HCT116 (cell line): Measurements from ENCODE around the gene CLEC16A. TPM values are rescaled to one million over a fixed set of nuclear protein-coding genes. Genes with fewer than 3 reads are reported as not detected.

Source experiments
- ATAC-seq: fragments of 200-7000 bp; cut with Tn5 transposase; 2 replicates; pipeline ENCODE4 v1.9.1; 2020; ENCODE audit warnings: mild to moderate bottlenecking, moderate library complexity
- BruUV-seq: library from RNA; stranded (reverse); fragments of 400-500 nt; replicated peaks from 2 replicates; lab custom pipeline; 2021; lab: Mats Ljungman, UMichigan
- CTCF ChIA-PET: fragments of 300-600 bp; sonication (Branson Sonifier 250); formaldehyde crosslinking; loops from one replicate; lab custom pipeline; 2021; ENCODE audit warnings: antibody characterized with exemption; lab: Charles Lee
- POLR2A ChIA-PET: fragments of 300-600, 350-600 bp; sonication (Branson Sonifier 250); formaldehyde crosslinking; loops from one replicate; lab custom pipeline; 2021; ENCODE audit warnings: antibody characterized with exemption; lab: Charles Lee
- RAD21 ChIA-PET, 2 experiments: fragments of 300-600 bp; sonication (Branson Sonifier 250); formaldehyde crosslinking; loops; one replicate each; lab custom pipeline; 2023; ENCODE audit warnings: low total read pairs in 2 of 2; ENCODE audit not compliant: uncharacterized antibody in 2 of 2, unreplicated experiment in 2 of 2, low non-redundant PET in 1 of 2; lab: Charles Lee
- DNase-seq: peaks from one replicate; pipeline ENCODE4 v3.0.0-alpha.2; 2010; ENCODE audit warnings: low read depth, low spot score
- H2AFZ ChIP-seq: fragments of 200-600 bp; shearing (Covaris generic), sonication (generic); 2 replicates; pipeline ENCODE4 v1.6.1; 2017; ENCODE audit warnings: low read depth, mixed run types, mixed read lengths, antibody characterized with exemption, low read length; ENCODE audit not compliant: poor library complexity, severe bottlenecking
- H3K27ac ChIP-seq: 2 replicates; pipeline ENCODE4 v1.5.1; 2012; ENCODE audit warnings: low read depth, low read length
- H3K27me3 ChIP-seq: fragments of 200-600 bp; sonication (generic); 2 replicates; pipeline ENCODE4 v1.6.1; 2016; ENCODE audit warnings: mixed run types, low read length, mixed read lengths; ENCODE audit not compliant: insufficient read depth
- H3K36me3 ChIP-seq, 2 experiments: fragments of 200-500 bp in 1 of 2; fragments of 200-600 bp in 1 of 2; sonication (Bioruptor generic) in 1 of 2; sonication (generic) in 1 of 2; 2 replicates each; pipeline versions ENCODE4 v1.5.1 to v1.6.1; 2014 to 2016; ENCODE audit warnings: low read length in 2 of 2, inconsistent platforms in 1 of 2, mixed read lengths in 1 of 2, mixed run types in 1 of 2; ENCODE audit not compliant: insufficient read depth in 2 of 2, control insufficient read depth in 1 of 2
- H3K4me1 ChIP-seq, 2 experiments: fragments of 200-600 bp in 1 of 2; sonication (generic) in 1 of 2; 2 replicates each; pipeline versions ENCODE4 v1.5.1 to v1.6.1; 2012 to 2017; ENCODE audit warnings: low read length in 2 of 2, inconsistent platforms in 1 of 2, mild to moderate bottlenecking in 1 of 2, mixed read lengths in 1 of 2, mixed run types in 1 of 2, moderate library complexity in 1 of 2; ENCODE audit not compliant: insufficient read depth in 2 of 2, control insufficient read depth in 1 of 2
- H3K4me2 ChIP-seq: fragments of 200-600 bp; sonication (generic); 2 replicates; pipeline ENCODE4 v1.6.1; 2017; ENCODE audit warnings: mixed run types, low read length, mixed read lengths
- H3K4me3 ChIP-seq, 2 experiments: fragments of 200-600 bp in 1 of 2; sonication (generic) in 1 of 2; replicated peaks in 1 of 2; 2 replicates each; pipeline ENCODE4 v1.5.1; 2011 to 2016; ENCODE audit warnings: low read length in 2 of 2, control low read depth in 1 of 2, low read depth in 1 of 2, mild to moderate bottlenecking in 1 of 2, mixed read lengths in 1 of 2, mixed run types in 1 of 2
- H3K79me2 ChIP-seq: fragments of 200-600 bp; sonication (generic); 2 replicates; pipeline ENCODE4 v1.6.1; 2017; ENCODE audit warnings: mild to moderate bottlenecking, mixed run types, low read length, moderate library complexity, mixed read lengths; ENCODE audit not compliant: insufficient read depth
- H3K9ac ChIP-seq: fragments of 200-600 bp; sonication (generic); 2 replicates; pipeline ENCODE4 v1.6.1; 2016; ENCODE audit warnings: low read length, mixed read lengths
- H3K9me2 ChIP-seq: fragments of 200-600 bp; sonication (generic), shearing (Covaris generic); 2 replicates; pipeline ENCODE4 v1.6.1; 2017; ENCODE audit warnings: mixed run types, mild to moderate bottlenecking, moderate library complexity; ENCODE audit not compliant: insufficient read depth
- H3K9me3 ChIP-seq, 2 experiments: fragments of 200-500 bp in 1 of 2; fragments of 200-600 bp in 1 of 2; sonication (Bioruptor generic) in 1 of 2; sonication (generic) in 1 of 2; 2 replicates each; pipeline ENCODE4 v1.6.1; 2014 to 2017; ENCODE audit warnings: low read length in 2 of 2, mixed read lengths in 2 of 2, inconsistent platforms in 1 of 2, low read depth in 1 of 2, mild to moderate bottlenecking in 1 of 2, mixed run types in 1 of 2, moderate library complexity in 1 of 2; ENCODE audit not compliant: control insufficient read depth in 1 of 2, insufficient read depth in 1 of 2
- H4K20me1 ChIP-seq: fragments of 200-600 bp; sonication (generic), shearing (Covaris generic); 2 replicates; pipeline ENCODE4 v1.6.1; 2017; ENCODE audit warnings: mixed run types, mild to moderate bottlenecking, moderate library complexity; ENCODE audit not compliant: insufficient read depth
- CBX3 ChIP-seq: IDR thresholded peaks from 2 replicates; pipeline ENCODE4 v1.6.1; 2012; ENCODE audit warnings: low read depth
- CEBPB ChIP-seq: IDR thresholded peaks from 2 replicates; pipeline ENCODE4 v1.6.1; 2012; ENCODE audit warnings: low read depth
- EGR1 ChIP-seq: IDR thresholded peaks from 2 replicates; pipeline ENCODE4 v1.6.1; 2012; ENCODE audit warnings: low read depth
- EZH2 ChIP-seq: fragments of 200-600 bp; sonication (generic); IDR thresholded peaks from 2 replicates; pipeline ENCODE4 v1.6.1; 2017; ENCODE audit warnings: antibody characterized with exemption, mixed run types
- EZH2phosphoT487 ChIP-seq: fragments of 200-600 bp; IDR thresholded peaks from 2 replicates; pipeline ENCODE4 v1.6.1; 2018; ENCODE audit warnings: antibody characterized with exemption, borderline replicate concordance
- POLR2A ChIP-seq: IDR thresholded peaks from 2 replicates; pipeline ENCODE4 v1.7.0; 2011; ENCODE audit warnings: borderline replicate concordance; ENCODE audit not compliant: insufficient read depth, insufficient read length; ENCODE audit errors: extremely low read depth
- SIN3A ChIP-seq: IDR thresholded peaks from 2 replicates; pipeline ENCODE4 v1.6.1; 2012; ENCODE audit warnings: low read depth
- SP1 ChIP-seq: IDR thresholded peaks from 2 replicates; pipeline ENCODE4 v1.6.1; 2012; ENCODE audit warnings: low read depth
- SRF ChIP-seq: IDR thresholded peaks from 2 replicates; pipeline ENCODE4 v1.6.1; 2012; ENCODE audit warnings: low read depth
- TCF7L2 ChIP-seq: IDR thresholded peaks from 2 replicates; pipeline ENCODE4 v1.7.0; 2011; ENCODE audit warnings: borderline replicate concordance, inconsistent platforms; ENCODE audit not compliant: insufficient read depth, insufficient read length; ENCODE audit errors: extremely low read depth
- ZFX ChIP-seq: fragments of 450-650 bp; IDR thresholded peaks from 2 replicates; pipeline ENCODE4 v1.6.1; 2017
- ZNF274 ChIP-seq: fragments of 200-500 bp; sonication (Bioruptor generic); IDR thresholded peaks from 2 replicates; pipeline ENCODE4 v1.6.1; 2014; ENCODE audit warnings: mild to moderate bottlenecking, low read depth, low read length, inconsistent platforms
- intact Hi-C: fragments of 100-400 bp; cut with micrococcal nuclease; formaldehyde crosslinking; loops from 2 replicates; pipeline ENCODE4 v1.10.0; 2022
- total RNA-seq: library from RNA; stranded (reverse); gene quantifications from one replicate; pipeline ENCODE4 v1.2.1, GENCODE V29; 2021; ENCODE audit not compliant: unreplicated experiment
- TF ChIP-seq, protein P1 (sequence below), 3 experiments: fragments of 200-600 bp in 1 of 3; sonication (generic) in 1 of 3; IDR thresholded peaks in 2 of 3; conservative IDR thresholded peaks in 1 of 3; 2 replicates each; pipeline ENCODE4 v1.5.1; 2012 to 2017; ENCODE audit warnings: low read depth in 2 of 3, low read length in 2 of 3, antibody characterized with exemption in 1 of 3, borderline replicate concordance in 1 of 3, control low read depth in 1 of 3, mild to moderate bottlenecking in 1 of 3, mixed read lengths in 1 of 3, mixed run types in 1 of 3, moderate library complexity in 1 of 3; ENCODE audit not compliant: insufficient read depth in 1 of 3
- TF ChIP-seq, protein P2 (sequence below): IDR thresholded peaks from 2 replicates; pipeline ENCODE4 v1.6.1; 2012

Gene CLEC16A
- total RNA-seq, 1 experiment from 2014 or later = 18.0 TPM

- Histone ChIP-seq H3K9me3 (no peaks in the 10 kb centered on the region), H3K4me3 (no peak overlapping the region), H3K79me2 (no peaks in the 10 kb centered on the region), H3K4me2 (no peak overlapping the region), H3K27ac (no peak overlapping the region), H3K36me3 (no peaks in the 10 kb centered on the region), H3K4me1 (peaks cover 20 to 21% of the 10 kb centered on the region in 2 experiments), H3K9ac (no peak overlapping the region), H2AFZ (no peak overlapping the region)
- DNase-seq = no peak
- POLR2A ChIA-PET = no interaction called here
- no TSS peak for BruUV-seq
- RAD21 ChIA-PET = no interaction called here
- no peak for ATAC-seq
- CTCF ChIA-PET = no interaction called here
- TF ChIP-seq ZFX = no peak
- TF ChIP-seq EZH2 = no peak
- no peak for TF ChIP-seq ZNF274
- no peak for TF ChIP-seq SP1
- TF ChIP-seq, protein P1, sequence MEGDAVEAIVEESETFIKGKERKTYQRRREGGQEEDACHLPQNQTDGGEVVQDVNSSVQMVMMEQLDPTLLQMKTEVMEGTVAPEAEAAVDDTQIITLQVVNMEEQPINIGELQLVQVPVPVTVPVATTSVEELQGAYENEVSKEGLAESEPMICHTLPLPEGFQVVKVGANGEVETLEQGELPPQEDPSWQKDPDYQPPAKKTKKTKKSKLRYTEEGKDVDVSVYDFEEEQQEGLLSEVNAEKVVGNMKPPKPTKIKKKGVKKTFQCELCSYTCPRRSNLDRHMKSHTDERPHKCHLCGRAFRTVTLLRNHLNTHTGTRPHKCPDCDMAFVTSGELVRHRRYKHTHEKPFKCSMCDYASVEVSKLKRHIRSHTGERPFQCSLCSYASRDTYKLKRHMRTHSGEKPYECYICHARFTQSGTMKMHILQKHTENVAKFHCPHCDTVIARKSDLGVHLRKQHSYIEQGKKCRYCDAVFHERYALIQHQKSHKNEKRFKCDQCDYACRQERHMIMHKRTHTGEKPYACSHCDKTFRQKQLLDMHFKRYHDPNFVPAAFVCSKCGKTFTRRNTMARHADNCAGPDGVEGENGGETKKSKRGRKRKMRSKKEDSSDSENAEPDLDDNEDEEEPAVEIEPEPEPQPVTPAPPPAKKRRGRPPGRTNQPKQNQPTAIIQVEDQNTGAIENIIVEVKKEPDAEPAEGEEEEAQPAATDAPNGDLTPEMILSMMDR (IDR thresholded peaks at IDR 0.05 in 2 of 3, conservative IDR thresholded peaks at IDR 0.05 in 1 of 3; ENCODE audit: borderline replicate concordance in 1 of 3, insufficient read depth in 1 of 3, low read depth in 2 of 3, low read length in 2 of 3) = no peak
- TF ChIP-seq, all 23 proteins: peak for 0
- H3K9me2 ChIP-seq = no peaks in the 10 kb centered on the region
- no peaks in the 10 kb centered on the region for H3K27me3 ChIP-seq
- H4K20me1 ChIP-seq = no peaks in the 10 kb centered on the region
- intact Hi-C loops = no loop called here
Measured at GRCh38 chr16:11014136-11014535, 69.8 kb downstream of the CLEC16A start.

DNA sequence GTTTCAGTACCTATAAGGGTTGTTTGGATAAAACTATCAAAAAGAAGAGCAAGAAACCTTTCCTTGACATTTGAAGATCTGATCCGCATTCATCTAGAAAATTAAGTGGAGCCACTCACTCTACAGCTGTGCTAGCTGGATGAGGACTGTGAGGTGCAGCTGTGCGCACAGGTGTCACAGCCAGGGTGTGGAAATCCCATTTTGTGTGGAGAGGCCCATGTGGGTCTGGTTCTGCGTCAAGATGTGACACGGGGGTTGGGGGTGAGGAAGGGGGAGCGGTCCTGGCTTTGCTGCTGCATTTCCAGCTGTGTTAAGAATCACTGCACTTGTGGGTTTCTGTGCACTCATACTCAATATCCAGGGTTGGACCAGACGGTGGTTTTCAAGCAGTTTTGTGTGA is 70.7 kb downstream of the CLEC16A start:
- no peaks in the 10 kb centered on the region for H4K20me1 ChIP-seq
- no peak overlapping the region for H3K27ac ChIP-seq
- H3K27me3 ChIP-seq = no peaks in the 10 kb centered on the region
- H3K9me2 ChIP-seq = no peaks in the 10 kb centered on the region
- no TSS peak for BruUV-seq
- no peaks in the 10 kb centered on the region for H3K79me2 ChIP-seq
- RAD21 ChIA-PET = no interaction called here
- H3K36me3 ChIP-seq = no peaks in the 10 kb centered on the region
- POLR2A ChIA-PET = no interaction called here
- no peak overlapping the region for H3K9ac ChIP-seq
- peaks cover 20 to 21% of the 10 kb centered on the region in 2 experiments for H3K4me1 ChIP-seq
- intact Hi-C loops = no loop called here
- no peaks in the 10 kb centered on the region for H3K9me3 ChIP-seq
- ATAC-seq (no peak), DNase-seq (no peak)
- H3K4me2 ChIP-seq = no peak overlapping the region
- CTCF ChIA-PET = no interaction called here
- H3K4me3 ChIP-seq = no peak overlapping the region
- H2AFZ ChIP-seq = no peak overlapping the region
- TF ChIP-seq EGR1 (no peak), ZNF274 (no peak), SP1 (no peak), EZH2phosphoT487 (no peak), CEBPB (no peak), CBX3 (no peak), POLR2A (no peak), TCF7L2 (no peak), SRF (no peak), SIN3A (no peak), EZH2 (no peak)
- TF ChIP-seq, protein P2, sequence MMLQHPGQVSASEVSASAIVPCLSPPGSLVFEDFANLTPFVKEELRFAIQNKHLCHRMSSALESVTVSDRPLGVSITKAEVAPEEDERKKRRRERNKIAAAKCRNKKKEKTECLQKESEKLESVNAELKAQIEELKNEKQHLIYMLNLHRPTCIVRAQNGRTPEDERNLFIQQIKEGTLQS = no peak
- TF ChIP-seq, protein P1 (IDR thresholded peaks at IDR 0.05 in 2 of 3, conservative IDR thresholded peaks at IDR 0.05 in 1 of 3; ENCODE audit: borderline replicate concordance in 1 of 3, insufficient read depth in 1 of 3, low read depth in 2 of 3, low read length in 2 of 3) = no peak
